ENCODE results near the gene PLXNA2.

DNA sequence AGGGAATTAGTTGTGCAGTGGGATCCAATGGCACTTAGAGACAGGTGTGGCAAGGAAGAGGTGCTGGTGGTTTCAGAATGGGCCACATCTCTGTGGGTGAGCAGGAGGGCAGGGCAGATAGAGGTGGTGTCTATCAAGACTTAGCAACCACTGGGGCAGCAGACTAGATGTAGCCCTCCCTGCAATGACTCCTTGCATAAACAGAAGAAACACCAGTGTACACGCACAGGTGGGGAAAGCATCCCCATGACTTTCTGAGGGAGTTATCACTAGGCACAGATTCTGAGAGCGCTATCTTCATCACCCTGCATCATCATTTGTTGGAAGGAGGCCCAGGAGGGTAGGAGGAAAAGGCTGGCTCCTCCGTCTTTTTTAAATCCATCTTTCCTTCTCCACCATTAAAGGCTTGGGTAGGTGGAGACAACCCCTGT lies 58.4 kb downstream of the PLXNA2 start:
- no peak for TF ChIP-seq TEAD4 (IDR thresholded peaks at IDR 0.05; ENCODE audit: low read depth, low read length)
- TF ChIP-seq EP300 (IDR thresholded peaks at IDR 0.05; ENCODE audit: borderline replicate concordance in 1 of 2, low read depth in 2 of 2, low read length in 2 of 2) = no peak
- TF ChIP-seq, protein P1, sequence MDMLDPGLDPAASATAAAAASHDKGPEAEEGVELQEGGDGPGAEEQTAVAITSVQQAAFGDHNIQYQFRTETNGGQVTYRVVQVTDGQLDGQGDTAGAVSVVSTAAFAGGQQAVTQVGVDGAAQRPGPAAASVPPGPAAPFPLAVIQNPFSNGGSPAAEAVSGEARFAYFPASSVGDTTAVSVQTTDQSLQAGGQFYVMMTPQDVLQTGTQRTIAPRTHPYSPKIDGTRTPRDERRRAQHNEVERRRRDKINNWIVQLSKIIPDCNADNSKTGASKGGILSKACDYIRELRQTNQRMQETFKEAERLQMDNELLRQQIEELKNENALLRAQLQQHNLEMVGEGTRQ (IDR thresholded peaks at IDR 0.05; ENCODE audit: low read length) = no peak
- no peak for TF ChIP-seq POLR2A (IDR thresholded peaks at IDR 0.05; ENCODE audit: control extremely low read depth in 1 of 2, low read depth in 2 of 2, low read length in 2 of 2)
- TF ChIP-seq SRF (IDR thresholded peaks at IDR 0.05; ENCODE audit: low read depth, low read length) = no peak
- TF ChIP-seq EGR1 (IDR thresholded peaks at IDR 0.05; ENCODE audit: borderline replicate concordance, low read depth, low read length) = no peak
- TF ChIP-seq, protein P2, sequence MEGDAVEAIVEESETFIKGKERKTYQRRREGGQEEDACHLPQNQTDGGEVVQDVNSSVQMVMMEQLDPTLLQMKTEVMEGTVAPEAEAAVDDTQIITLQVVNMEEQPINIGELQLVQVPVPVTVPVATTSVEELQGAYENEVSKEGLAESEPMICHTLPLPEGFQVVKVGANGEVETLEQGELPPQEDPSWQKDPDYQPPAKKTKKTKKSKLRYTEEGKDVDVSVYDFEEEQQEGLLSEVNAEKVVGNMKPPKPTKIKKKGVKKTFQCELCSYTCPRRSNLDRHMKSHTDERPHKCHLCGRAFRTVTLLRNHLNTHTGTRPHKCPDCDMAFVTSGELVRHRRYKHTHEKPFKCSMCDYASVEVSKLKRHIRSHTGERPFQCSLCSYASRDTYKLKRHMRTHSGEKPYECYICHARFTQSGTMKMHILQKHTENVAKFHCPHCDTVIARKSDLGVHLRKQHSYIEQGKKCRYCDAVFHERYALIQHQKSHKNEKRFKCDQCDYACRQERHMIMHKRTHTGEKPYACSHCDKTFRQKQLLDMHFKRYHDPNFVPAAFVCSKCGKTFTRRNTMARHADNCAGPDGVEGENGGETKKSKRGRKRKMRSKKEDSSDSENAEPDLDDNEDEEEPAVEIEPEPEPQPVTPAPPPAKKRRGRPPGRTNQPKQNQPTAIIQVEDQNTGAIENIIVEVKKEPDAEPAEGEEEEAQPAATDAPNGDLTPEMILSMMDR (IDR thresholded peaks at IDR 0.05; ENCODE audit: control extremely low read depth in 1 of 3, insufficient read depth in 1 of 3, low read depth in 1 of 3, low read length in 3 of 3) = no peak
- TF ChIP-seq FOSL1 (IDR thresholded peaks at IDR 0.05; ENCODE audit: insufficient read depth, low read depth, low read length) = no peak
- no peak for TF ChIP-seq SIN3A (conservative IDR thresholded peaks at IDR 0.05 in 1 of 2, IDR thresholded peaks at IDR 0.05 in 1 of 2; ENCODE audit: low read depth in 1 of 2, low read length in 2 of 2)
- no peak for TF ChIP-seq TCF12 (IDR thresholded peaks at IDR 0.05; ENCODE audit: low read depth, low read length)
- TF ChIP-seq TAF1 (IDR thresholded peaks at IDR 0.05; ENCODE audit: low read depth, low read length) = no peak
